Gastroesophageal sphincter (tissue), 4 donors: Measurements from ENCODE around the gene JAKMIP2. TPM values are rescaled to one million over a fixed set of nuclear protein-coding genes. Genes with fewer than 3 reads are reported as not detected.

Source experiments
- ATAC-seq: fragments of 150-250 bp; one replicate; pipeline ENCODE4 v1.9.1; 2016; ENCODE audit warnings: mild to moderate bottlenecking, moderate library complexity
- H3K27ac ChIP-seq, 4 donors: fragments of 200-600 bp; sonication (generic) in 3 of 4; 1 replicate in 3 of 4; 2 replicates in 1 of 4; pipeline ENCODE4 v1.5.1; 2016 to 2019
- H3K27me3 ChIP-seq: fragments of 200-600 bp; sonication (generic); one replicate; pipeline ENCODE4 v1.5.1; 2019
- H3K36me3 ChIP-seq, 2 donors: fragments of 200-600 bp; sonication (generic); one replicate each; pipeline ENCODE4 v1.5.1; 2019; ENCODE audit warnings: control low read depth in 1 of 2
- H3K4me1 ChIP-seq, 3 donors: fragments of 200-600 bp; sonication (generic); 1 replicate in 2 of 3; 2 replicates in 1 of 3; pipeline ENCODE4 v1.5.1; 2016 to 2019; ENCODE audit warnings: control low read depth in 2 of 3
- H3K4me3 ChIP-seq, 2 donors: fragments of 200-600 bp; sonication (generic); one replicate each; pipeline ENCODE4 v1.5.1; 2019; ENCODE audit warnings: mild to moderate bottlenecking in 1 of 2, moderate library complexity in 1 of 2
- H3K9me3 ChIP-seq, 3 donors: fragments of 200-600 bp; sonication (generic); one replicate each; pipeline ENCODE4 v1.5.1; 2017 to 2019; ENCODE audit warnings: control low read depth in 2 of 3
- CTCF ChIP-seq, 4 experiments: fragments of 200-600 bp in 2 of 4; fragments of 450-650 bp in 2 of 4; sonication (generic) in 1 of 4; IDR thresholded peaks; one replicate each; pipeline ENCODE4 v1.5.1; 2017 to 2019; ENCODE audit warnings: antibody characterized with exemption in 4 of 4, mild to moderate bottlenecking in 2 of 4, moderate library complexity in 2 of 4
- EP300 ChIP-seq: sonication (generic); formaldehyde crosslinking; IDR thresholded peaks from one replicate; pipeline ENCODE4 v1.6.1; 2017; ENCODE audit warnings: antibody characterized with exemption, mild to moderate bottlenecking
- POLR2A ChIP-seq, 2 donors: fragments of 450-650 bp; IDR thresholded peaks; one replicate each; pipeline ENCODE4 v1.6.1; 2017; ENCODE audit warnings: antibody characterized with exemption in 2 of 2, mild to moderate bottlenecking in 2 of 2, moderate library complexity in 1 of 2
- POLR2AphosphoS5 ChIP-seq: sonication (generic); formaldehyde crosslinking; IDR thresholded peaks from one replicate; pipeline ENCODE4 v1.6.1; 2017; ENCODE audit warnings: antibody characterized with exemption
- WGBS, 2 donors: methylation state at CpG; one replicate each; pipeline ENCODE4 v1.1.5; 2018; ENCODE audit warnings: low coverage in 1 of 2; 5-methylcytosine and 5-hydroxymethylcytosine counted together
- total RNA-seq, 4 donors: library from RNA; depleted of rRNA; stranded (reverse); fragments of >200 nt; gene quantifications; one replicate each; pipeline ENCODE4 v1.1.0, GENCODE V29; 2016

The JAKMIP2 gene
- total RNA-seq, 4 donors from 2014 or later = 0.62 to 2.3 (median 0.79) TPM

GRCh38 chr5:147711019-147711418 lies 71.5 kb downstream of the JAKMIP2 start:
- Histone ChIP-seq H3K27ac (no peak overlapping the region), H3K9me3 (no peaks in the 10 kb centered on the region), H3K36me3 (no peaks in the 10 kb centered on the region), H3K27me3 (no peaks in the 10 kb centered on the region), H3K4me3 (no peak overlapping the region), H3K4me1 (no peaks in the 10 kb centered on the region)
- no peak for ATAC-seq
- TF ChIP-seq POLR2AphosphoS5 (no peak), POLR2A (IDR thresholded peaks at IDR 0.05) (no peak), EP300 (no peak), CTCF (IDR thresholded peaks at IDR 0.05) (no peak)
- WGBS, 2 donors = 50 to 100% methylated on average over 1 of the region's 1 CpG

- Histone ChIP-seq H3K27ac (no peak overlapping the region), H3K4me1 (no peaks in the 10 kb centered on the region), H3K36me3 (no peaks in the 10 kb centered on the region), H3K9me3 (no peaks in the 10 kb centered on the region), H3K27me3 (no peaks in the 10 kb centered on the region), H3K4me3 (no peak overlapping the region)
- no peak for ATAC-seq
- no peak for TF ChIP-seq EP300
- TF ChIP-seq POLR2AphosphoS5 = no peak
- TF ChIP-seq POLR2A (IDR thresholded peaks at IDR 0.05) = no peak
- no peak for TF ChIP-seq CTCF (IDR thresholded peaks at IDR 0.05)
- 60 to 75% methylated on average over 1 to 2 of the region's 2 CpGs for WGBS, 2 donors
Measured at GRCh38 chr5:147708708-147709107, 73.8 kb downstream of the JAKMIP2 start.

- Histone ChIP-seq H3K27me3 (no peaks in the 10 kb centered on the region), H3K36me3 (no peaks in the 10 kb centered on the region), H3K4me1 (no peaks in the 10 kb centered on the region), H3K27ac (no peak overlapping the region), H3K4me3 (no peak overlapping the region), H3K9me3 (no peaks in the 10 kb centered on the region)
- TF ChIP-seq POLR2AphosphoS5 = no peak
- TF ChIP-seq EP300 = no peak
- no peak for TF ChIP-seq CTCF (IDR thresholded peaks at IDR 0.05)
- no peak for TF ChIP-seq POLR2A (IDR thresholded peaks at IDR 0.05)
- no peak for ATAC-seq
Measured at GRCh38 chr5:147704544-147704943, 78.0 kb downstream of the JAKMIP2 start.

- H3K27me3 ChIP-seq = no peaks in the 10 kb centered on the region
Measured at GRCh38 chr5:147701468-147701867, 81.1 kb downstream of the JAKMIP2 start.

More at GRCh38 chr5:147701468-147701867, 81.1 kb downstream of the JAKMIP2 start:
- no peak for ATAC-seq
- Histone ChIP-seq H3K4me3 (no peak overlapping the region), H3K4me1 (no peaks in the 10 kb centered on the region), H3K9me3 (no peaks in the 10 kb centered on the region), H3K36me3 (no peaks in the 10 kb centered on the region), H3K27ac (no peak overlapping the region)
- TF ChIP-seq EP300 = no peak
- no peak for TF ChIP-seq CTCF (IDR thresholded peaks at IDR 0.05)
- no peak for TF ChIP-seq POLR2AphosphoS5
- no peak for TF ChIP-seq POLR2A (IDR thresholded peaks at IDR 0.05)
